Esophagus muscularis mucosa (tissue), 4 donors: ENCODE data around the gene NOC3L.

ENCODE experiments used
- CTCF ChIP-seq, 3 experiments: fragments of 200-600 bp in 2 of 3; fragments of 450-650 bp in 1 of 3; sonication (generic) in 2 of 3; IDR thresholded peaks; one replicate each; pipeline ENCODE4 v1.5.1; 2017 to 2019; ENCODE audit warnings: antibody characterized with exemption in 3 of 3, mild to moderate bottlenecking in 2 of 3, moderate library complexity in 1 of 3
- EP300 ChIP-seq: sonication (generic); formaldehyde crosslinking; IDR thresholded peaks from one replicate; pipeline ENCODE4 v1.6.1; 2017; ENCODE audit warnings: antibody characterized with exemption
- POLR2A ChIP-seq: fragments of 450-650 bp; IDR thresholded peaks from one replicate; pipeline ENCODE4 v1.6.1; 2017; ENCODE audit warnings: antibody characterized with exemption, moderate library complexity, mild to moderate bottlenecking, low read depth
- POLR2AphosphoS5 ChIP-seq, 2 donors: sonication (generic); formaldehyde crosslinking; IDR thresholded peaks; one replicate each; pipeline ENCODE4 v1.6.1; 2017; ENCODE audit warnings: antibody characterized with exemption in 2 of 2

GRCh38 chr10:94376865-94377264 is 14.1 kb upstream of the NOC3L start:
- TF ChIP-seq POLR2A (no peak), CTCF (IDR thresholded peaks at IDR 0.05) (no peak), EP300 (no peak), POLR2AphosphoS5 (IDR thresholded peaks at IDR 0.05) (no peak)
